BJ (cell line): ENCODE data around the gene SIPA1L2. TPM values are rescaled to one million over a fixed set of nuclear protein-coding genes. Genes with fewer than 3 reads are reported as not detected.

Source experiments
- CTCF ChIA-PET: fragments of 350-600 bp; formaldehyde crosslinking; extraction: SDS; loops from one replicate; lab custom pipeline; 2021; ENCODE audit warnings: antibody characterized with exemption, inconsistent platforms; lab: Yijun Ruan, JAX
- POLR2A ChIA-PET: fragments of 300-600 bp; sonication (Branson Sonifier 250); formaldehyde crosslinking; extraction: SDS; loops from one replicate; lab custom pipeline; 2021; ENCODE audit warnings: antibody characterized with exemption; lab: Charles Lee
- DNase-seq: peaks from one replicate; pipeline ENCODE4 v3.0.0-alpha.2; 2011; ENCODE audit warnings: low read depth
- H3K27me3 ChIP-seq: 2 replicates; pipeline ENCODE4 v1.6.0; 2011; ENCODE audit warnings: low read length; ENCODE audit not compliant: control insufficient read depth, insufficient read depth
- H3K36me3 ChIP-seq: 2 replicates; pipeline ENCODE4 v1.5.1; 2011; ENCODE audit warnings: low read length; ENCODE audit not compliant: control insufficient read depth, insufficient read depth
- H3K4me3 ChIP-seq: 2 replicates; pipeline ENCODE4 v1.5.1; 2011; ENCODE audit warnings: low read depth, mild to moderate bottlenecking, control low read depth, low read length
- CTCF ChIP-seq: IDR thresholded peaks from 2 replicates; pipeline ENCODE4 v1.5.1; 2011; ENCODE audit warnings: low read depth, mild to moderate bottlenecking, control low read depth, inconsistent platforms, low read length, moderate library complexity; ENCODE audit not compliant: insufficient read depth
- polyA plus RNA-seq: library from polyadenylated mRNA; depleted of rRNA; stranded (reverse); fragments of >200 nt; gene quantifications from 2 replicates; pipeline ENCODE4 v1.2.3, GENCODE V29; 2011

SIPA1L2 gene
- polyA plus RNA-seq, 1 experiment, result 5.1 TPM

- Histone ChIP-seq H3K27me3 (peaks cover 5% of the 10 kb centered on the region), H3K36me3 (no peaks in the 10 kb centered on the region), H3K4me3 (no peak overlapping the region)
- DNase-seq, result no peak
- TF ChIP-seq CTCF, result no peak
- CTCF ChIA-PET, result interaction anchor here (0.7 to 0.9 kb wide), 3 partner anchors 224 to 608 kb away, joined by 3 read pairs; no protein-coding TSS in a partner anchor
- POLR2A ChIA-PET, result no interaction called here
Observed at GRCh38 chr1:232635279-232635678, 5.3 kb upstream of the SIPA1L2 start.

GRCh38 chr1:232634096-232634495 lies 4.2 kb upstream of the SIPA1L2 start:
- ChIA-PET CTCF (interaction anchor here (0.8 kb wide), 1 partner anchor 767 kb away, joined by 4 read pairs; no protein-coding TSS in a partner anchor), POLR2A (no interaction called here)
- H3K27me3 ChIP-seq, result peaks cover 5% of the 10 kb centered on the region

GRCh38 chr1:232630894-232631195 lies 912 bp upstream of the SIPA1L2 start:
- no peak for TF ChIP-seq CTCF
- POLR2A ChIA-PET, result no interaction called here
- peaks cover 2% of the 10 kb centered on the region; the same call in 1 of the 2 replicates for H3K27me3 ChIP-seq
- CTCF ChIA-PET, result interaction anchor here (2.7 kb wide), 1 partner anchor 765 kb away, joined by 6 read pairs; no protein-coding TSS in a partner anchor
- DNase-seq, result no peak
- H3K4me3 ChIP-seq, result peak overlapping the region; percentile 64
- no peaks in the 10 kb centered on the region for H3K36me3 ChIP-seq

More at GRCh38 chr1:232634096-232634495, 4.2 kb upstream of the SIPA1L2 start:
- no peak for DNase-seq
- Histone ChIP-seq H3K36me3 (no peaks in the 10 kb centered on the region), H3K4me3 (no peak overlapping the region)
- TF ChIP-seq CTCF, result no peak

GRCh38 chr1:232629250-232630046 lies 485 bp downstream of the SIPA1L2 start:
- no peak for TF ChIP-seq CTCF
- Histone ChIP-seq H3K4me3 (peak overlapping the region; percentile 61), H3K27me3 (no peaks in the 10 kb centered on the region), H3K36me3 (no peaks in the 10 kb centered on the region)
- ChIA-PET CTCF (interaction anchor here (0.6 to 2.7 kb wide), 6 partner anchors 308 to 767 kb away, joined by 3 to 6 read pairs (median 3); no protein-coding TSS in a partner anchor), POLR2A (no interaction called here)
- no peak for DNase-seq
